ENCODE data around the gene SWT1. TPM values are rescaled to one million over a fixed set of nuclear protein-coding genes. Genes with fewer than 3 reads are reported as not detected.
"Not testable (repeated sequence)": the region's sequence is repeated elsewhere in the genome, so short reads cannot be mapped to it uniquely, and the experiment has no call there.

The SWT1 gene
- total and polyA plus RNA-seq, 4 experiments from 2014 or later, result 5.8 to 10.6 (median 7.8) TPM

DNA sequence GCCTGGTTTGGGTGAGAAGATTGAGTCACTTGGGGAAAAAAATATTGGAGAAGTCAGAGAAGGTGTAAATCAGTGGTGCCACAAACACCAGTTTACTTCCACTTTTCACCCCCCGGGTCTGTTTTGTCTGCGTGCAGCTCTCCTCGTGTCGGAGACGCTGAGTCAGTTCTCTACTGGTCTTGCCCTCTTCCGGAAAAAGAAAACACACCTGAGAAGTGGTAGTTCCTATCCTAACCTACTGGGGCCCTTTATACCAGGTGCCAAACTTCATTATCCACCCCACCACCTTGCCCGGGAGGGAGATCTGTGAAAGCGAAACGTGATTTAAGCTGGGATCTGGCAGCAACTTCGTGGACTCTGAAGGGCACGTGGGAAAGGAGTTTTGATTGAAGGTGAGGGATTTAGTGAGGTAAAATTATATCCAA is 160.9 kb downstream of the SWT1 start:
- Mint-ChIP-seq H3K36me3 (peaks cover 0 to 24% of the 10 kb centered on the region in 2 donors), H3K4me1 (peaks cover 27 to 52% (median 42%) of the 10 kb centered on the region in 4 donors), H3K27me3 (no peaks in the 10 kb centered on the region), H3K4me3 (peak overlapping the region; percentile 93 to 99 (median 97)), H3K27ac (peak overlapping the region; percentile 99 to 100 (median 99)), H3K9me3 (peaks cover 0 to 10% (median 0%) of the 10 kb centered on the region in 8 donors)
- no peaks in the 10 kb centered on the region for H3K27me3 ChIP-seq (ENCODE audit: insufficient read depth, low read length)
- intact Hi-C loops (cut with micrococcal nuclease), result loop anchor here (1.0 to 5.0 kb wide), 19 partner anchors 20 to 1847 kb away; partner anchors contain the start of genes EDEM3, NIBAN1, ODR4 and RNF2
- peak in 4 of 5 donors; percentile 80 to 94 (median 85) for DNase-seq
- H3K4me1 ChIP-seq (ENCODE audit: insufficient read depth, low read length), result peaks cover 41% of the 10 kb centered on the region
- POLR2A ChIA-PET (ENCODE audit: partially characterized antibody), result interaction anchor here (0.8 to 4.6 kb wide), 46 partner anchors 10 to 1057 kb away, joined by 3 to 174 read pairs (median 8); partner anchors contain the start of genes NIBAN1, ODR4, SWT1 and TPR
- peak overlapping the region; percentile 99 for H3K27ac ChIP-seq (ENCODE audit: low read depth, low read length)
- no peaks in the 10 kb centered on the region for H3K9me3 ChIP-seq (ENCODE audit: control insufficient read depth in 1 of 2, low read length in 2 of 2)
- peak overlapping the region; percentile 82 to 90 for H3K4me3 ChIP-seq (ENCODE audit: low read length in 2 of 2)
- CTCF ChIA-PET (ENCODE audit: partially characterized antibody), result interaction anchor here (0.8 to 5.1 kb wide), 24 partner anchors 10 to 361 kb away, joined by 3 to 66 read pairs (median 6); no protein-coding TSS in a partner anchor
- no peaks in the 10 kb centered on the region for H3K36me3 ChIP-seq (ENCODE audit: insufficient read depth, low read length)

GRCh38 chr1:185318431-185319138 is 161.6 kb downstream of the SWT1 start:
- Mint-ChIP-seq H3K27ac (peak overlapping the region; percentile 99 to 100 (median 99)), H3K9me3 (peaks cover 0 to 10% (median 0%) of the 10 kb centered on the region in 8 donors), H3K36me3 (peaks cover 0 to 24% of the 10 kb centered on the region in 2 donors), H3K4me1 (peaks cover 20 to 45% (median 35%) of the 10 kb centered on the region in 4 donors), H3K27me3 (no peaks in the 10 kb centered on the region), H3K4me3 (peak overlapping the region; percentile 93 to 99 (median 97))
- no peak for DNase-seq
- ChIA-PET CTCF (ENCODE audit: partially characterized antibody) (interaction anchor here (1.0 to 5.1 kb wide), 18 partner anchors 9 to 360 kb away, joined by 3 to 66 read pairs (median 8); no protein-coding TSS in a partner anchor), POLR2A (ENCODE audit: partially characterized antibody) (interaction anchor here (0.8 to 4.6 kb wide), 33 partner anchors 9 to 376 kb away, joined by 3 to 174 read pairs (median 12); partner anchors contain the start of genes NIBAN1, SWT1 and TRMT1L)
- intact Hi-C loops (cut with micrococcal nuclease), result loop anchor here (5.0 kb wide), 4 partner anchors 74 to 346 kb away; partner anchors contain the start of gene NIBAN1
- no peaks in the 10 kb centered on the region for H3K36me3 ChIP-seq (ENCODE audit: insufficient read depth, low read length)
- no peaks in the 10 kb centered on the region for H3K27me3 ChIP-seq (ENCODE audit: insufficient read depth, low read length)
- peak overlapping the region in 1 of 2 donors; percentile 90 for H3K4me3 ChIP-seq (ENCODE audit: low read length in 2 of 2)
- peak overlapping the region; percentile 99 for H3K27ac ChIP-seq (ENCODE audit: low read depth, low read length)
- H3K4me1 ChIP-seq (ENCODE audit: insufficient read depth, low read length), result peaks cover 34% of the 10 kb centered on the region
- H3K9me3 ChIP-seq (ENCODE audit: control insufficient read depth in 1 of 2, low read length in 2 of 2), result no peaks in the 10 kb centered on the region

- Mint-ChIP-seq H3K27me3 (no peaks in the 10 kb centered on the region), H3K4me1 (peaks cover 15 to 40% (median 30%) of the 10 kb centered on the region in 4 donors), H3K9me3 (peaks cover 0 to 10% (median 0%) of the 10 kb centered on the region in 8 donors), H3K4me3 (peak overlapping the region in 2 of 8 donors; percentile 9 to 17), H3K27ac (peak overlapping the region in 5 of 7 donors; percentile 24 to 99 (median 61)), H3K36me3 (peaks cover 0 to 24% of the 10 kb centered on the region in 2 donors)
- POLR2A ChIA-PET (ENCODE audit: partially characterized antibody), result interaction anchor here (3.7 to 4.6 kb wide), 7 partner anchors 19 to 360 kb away, joined by 34 to 174 read pairs (median 75); no protein-coding TSS in a partner anchor
- H3K36me3 ChIP-seq (ENCODE audit: insufficient read depth, low read length), result no peaks in the 10 kb centered on the region
- intact Hi-C loops (cut with micrococcal nuclease), result loop anchor here (5.0 kb wide), 4 partner anchors 73 to 347 kb away; partner anchors contain the start of gene NIBAN1
- H3K9me3 ChIP-seq (ENCODE audit: control insufficient read depth in 1 of 2, low read length in 2 of 2), result no peaks in the 10 kb centered on the region
- no peaks in the 10 kb centered on the region for H3K27me3 ChIP-seq (ENCODE audit: insufficient read depth, low read length)
- peaks cover 29% of the 10 kb centered on the region for H3K4me1 ChIP-seq (ENCODE audit: insufficient read depth, low read length)
- no peak overlapping the region for H3K27ac ChIP-seq (ENCODE audit: low read depth, low read length)
- H3K4me3 ChIP-seq (ENCODE audit: low read length in 2 of 2), result no peak overlapping the region
- no peak for DNase-seq
- CTCF ChIA-PET (ENCODE audit: partially characterized antibody), result interaction anchor here (1.2 to 5.1 kb wide), 7 partner anchors 9 to 360 kb away, joined by 3 to 66 read pairs (median 34); no protein-coding TSS in a partner anchor
These were observed 162.1 kb downstream of the SWT1 start for GRCh38 chr1:185319139-185319475.

- peaks cover 0 to 15% of the 10 kb centered on the region in 2 donors for H3K36me3 Mint-ChIP-seq
- peaks cover 7 to 20% (median 16%) of the 10 kb centered on the region in 4 donors for H3K4me1 Mint-ChIP-seq
- DNase-seq; H3K9me3 ChIP-seq (ENCODE audit: control insufficient read depth in 1 of 2, low read length in 2 of 2); intact Hi-C loops (cut with micrococcal nuclease); H3K27me3 ChIP-seq (ENCODE audit: insufficient read depth, low read length); CTCF ChIA-PET (ENCODE audit: partially characterized antibody); H3K36me3 ChIP-seq (ENCODE audit: insufficient read depth, low read length); H3K4me3 ChIP-seq (ENCODE audit: low read length in 2 of 2); H3K27me3 Mint-ChIP-seq; H3K27ac ChIP-seq (ENCODE audit: low read depth, low read length); H3K9me3 Mint-ChIP-seq; H3K4me3 Mint-ChIP-seq: not testable (repeated sequence)
- POLR2A ChIA-PET (ENCODE audit: partially characterized antibody), result interaction anchor here (0.6 kb wide), 1 partner anchor 208 kb away, joined by 3 read pairs; no protein-coding TSS in a partner anchor
- peak overlapping the region in 1 of 7 donors; percentile 22 for H3K27ac Mint-ChIP-seq
- H3K4me1 ChIP-seq (ENCODE audit: insufficient read depth, low read length), result peaks cover 14% of the 10 kb centered on the region
These were observed 164.1 kb downstream of the SWT1 start for GRCh38 chr1:185321104-185321503.

DNA sequence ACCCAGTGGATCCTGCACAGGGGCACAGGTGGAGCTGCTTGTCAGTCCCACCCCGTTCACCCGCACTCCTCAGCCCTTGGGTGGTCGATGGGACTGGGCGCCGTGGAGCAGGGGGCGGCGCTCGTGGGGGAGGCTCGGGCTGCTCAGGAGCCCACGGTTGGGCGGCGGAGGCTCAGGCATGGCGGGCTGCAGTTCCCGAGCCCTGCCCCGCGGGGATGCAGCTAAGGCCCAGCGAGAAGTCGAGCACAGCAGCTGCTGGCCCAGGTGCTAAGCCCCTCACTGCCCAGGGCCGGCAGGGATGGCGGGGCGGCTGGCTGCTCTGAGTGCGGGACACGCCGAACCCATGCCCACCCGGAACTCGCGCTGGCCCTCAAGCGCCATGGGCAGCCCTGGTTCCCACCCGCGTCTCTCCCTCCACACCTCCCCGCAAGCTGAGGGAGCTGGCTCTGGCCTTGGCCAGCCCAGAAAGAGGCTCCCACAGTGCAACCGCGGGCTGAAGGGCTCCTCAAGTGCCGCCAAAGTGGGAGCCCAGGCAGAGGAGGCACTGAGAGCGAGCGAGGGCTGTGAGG is 164.8 kb downstream of the SWT1 start:
- H3K27me3 Mint-ChIP-seq; H3K36me3 ChIP-seq (ENCODE audit: insufficient read depth, low read length); H3K9me3 Mint-ChIP-seq; intact Hi-C loops (cut with micrococcal nuclease); H3K27me3 ChIP-seq (ENCODE audit: insufficient read depth, low read length); H3K4me3 ChIP-seq (ENCODE audit: low read length in 2 of 2); H3K27ac ChIP-seq (ENCODE audit: low read depth, low read length); H3K27ac Mint-ChIP-seq; H3K9me3 ChIP-seq (ENCODE audit: control insufficient read depth in 1 of 2, low read length in 2 of 2); DNase-seq; H3K4me3 Mint-ChIP-seq: not testable (repeated sequence)
- peaks cover 0 to 12% of the 10 kb centered on the region in 2 donors for H3K36me3 Mint-ChIP-seq
- POLR2A ChIA-PET (ENCODE audit: partially characterized antibody), result interaction anchor here (0.6 kb wide), 1 partner anchor 207 kb away, joined by 3 read pairs; no protein-coding TSS in a partner anchor
- peaks cover 7 to 19% (median 16%) of the 10 kb centered on the region in 4 donors for H3K4me1 Mint-ChIP-seq
- CTCF ChIA-PET (ENCODE audit: partially characterized antibody), result interaction anchor here (2.3 kb wide), 1 partner anchor 274 kb away, joined by 6 read pairs; no protein-coding TSS in a partner anchor
- H3K4me1 ChIP-seq (ENCODE audit: insufficient read depth, low read length), result peaks cover 14% of the 10 kb centered on the region

DNA sequence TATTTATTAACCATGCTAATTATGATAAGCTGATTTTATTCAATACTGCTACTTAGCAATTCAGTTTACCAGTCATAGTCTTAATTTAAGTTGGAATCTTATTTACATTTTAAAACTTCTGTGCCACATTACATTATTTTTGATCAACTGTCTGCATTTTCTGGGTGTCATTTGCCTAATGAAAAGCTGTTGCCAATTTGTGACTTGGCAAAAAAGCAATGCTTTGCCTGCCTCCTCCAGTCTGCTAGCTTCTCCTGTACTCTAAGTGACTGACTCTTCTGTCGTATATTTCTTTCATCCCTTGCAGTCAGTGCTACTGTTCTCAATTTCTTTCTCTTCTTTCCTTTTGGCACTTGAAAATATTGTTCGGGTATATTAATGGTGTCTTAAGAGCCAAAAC is 165.7 kb downstream of the SWT1 start:
- H3K36me3 Mint-ChIP-seq, result peaks cover 0 to 3% of the 10 kb centered on the region in 2 donors
- no peaks in the 10 kb centered on the region for H3K27me3 Mint-ChIP-seq
- POLR2A ChIA-PET (ENCODE audit: partially characterized antibody), result no interaction called here
- Histone ChIP-seq H3K4me3 (ENCODE audit: low read length in 2 of 2) (no peak overlapping the region), H3K27me3 (ENCODE audit: insufficient read depth, low read length) (no peaks in the 10 kb centered on the region), H3K27ac (ENCODE audit: low read depth, low read length) (no peak overlapping the region), H3K36me3 (ENCODE audit: insufficient read depth, low read length) (no peaks in the 10 kb centered on the region), H3K9me3 (ENCODE audit: control insufficient read depth in 1 of 2, low read length in 2 of 2) (no peaks in the 10 kb centered on the region), H3K4me1 (ENCODE audit: insufficient read depth, low read length) (peaks cover 12% of the 10 kb centered on the region)
- H3K4me3 Mint-ChIP-seq, result no peak overlapping the region
- peaks cover 6 to 16% (median 12%) of the 10 kb centered on the region in 4 donors for H3K4me1 Mint-ChIP-seq
- DNase-seq, result no peak
- peaks cover 0 to 3% (median 0%) of the 10 kb centered on the region in 8 donors for H3K9me3 Mint-ChIP-seq
- CTCF ChIA-PET (ENCODE audit: partially characterized antibody), result interaction anchor here (2.3 kb wide), 1 partner anchor 273 kb away, joined by 6 read pairs; no protein-coding TSS in a partner anchor
- peak overlapping the region in 1 of 7 donors; percentile 46 for H3K27ac Mint-ChIP-seq
- intact Hi-C loops (cut with micrococcal nuclease), result no loop called here
